NB4 (cell line): ENCODE data around the gene ARAP2.

ENCODE experiments used
- CTCF ChIP-seq: IDR thresholded peaks from one replicate; pipeline ENCODE4 v1.5.1; 2012; ENCODE audit warnings: low read depth, low read length
- MAX ChIP-seq: IDR thresholded peaks from 2 replicates; pipeline ENCODE4 v1.6.1; 2011; ENCODE audit warnings: low read depth, low read length

DNA sequence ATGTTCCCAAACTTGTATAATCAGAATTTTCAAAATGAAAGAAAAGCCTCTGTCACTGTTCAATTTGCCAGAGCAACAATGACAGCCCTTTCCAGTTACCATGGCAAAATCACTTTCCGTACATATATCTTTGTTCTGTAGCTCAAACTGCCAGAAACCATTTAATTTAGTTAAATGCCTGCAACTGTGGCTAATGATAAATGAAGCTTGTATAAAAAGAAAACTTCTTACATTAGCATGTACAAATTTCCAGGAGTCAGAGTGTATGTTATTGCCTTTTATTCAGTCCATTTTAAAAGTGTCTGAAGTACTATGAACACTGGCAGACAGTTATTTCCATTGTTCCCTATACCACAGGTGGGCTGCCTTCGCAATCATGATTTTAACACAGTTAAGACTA is 30.3 kb downstream of the ARAP2 start:
- TF ChIP-seq CTCF = no peak
- TF ChIP-seq MAX = no peak
